ENCODE measurements around the gene FGF22. TPM values are rescaled to one million over a fixed set of nuclear protein-coding genes. Genes with fewer than 3 reads are reported as not detected.

Gene FGF22
- total and polyA plus RNA-seq, 4 donors, result 0.08 TPM; not detected in 3

GRCh38 chr19:640606-641189, 1.0 kb downstream of the FGF22 start:
- no peak for DNase-seq (ENCODE audit: low spot score)
- no peak overlapping the region for H3K9ac ChIP-seq (ENCODE audit: low read depth in 1 of 2, low read length in 2 of 2)
- H3K9me3 ChIP-seq (ENCODE audit: control insufficient read depth in 4 of 4, low read length in 3 of 4), result no peaks in the 10 kb centered on the region
- H3K36me3 ChIP-seq (ENCODE audit: control insufficient read depth in 4 of 4, insufficient read depth in 3 of 4, low read depth in 1 of 4, low read length in 3 of 4), result peaks cover 0 to 4% (median 1%) of the 10 kb centered on the region in 4 donors
- peaks cover 0 to 7% (median 4%) of the 10 kb centered on the region in 4 donors for H3K4me1 ChIP-seq (ENCODE audit: control insufficient read depth in 4 of 4, insufficient read depth in 4 of 4, low read length in 3 of 4)
- no peak overlapping the region for H3K27ac ChIP-seq (ENCODE audit: low read depth in 1 of 2, low read length in 2 of 2)
- WGBS, result 93% methylated on average over 31 of the region's 31 CpGs
- TF ChIP-seq HNF4A (conservative IDR thresholded peaks at IDR 0.05) (no peak), MAX (IDR thresholded peaks at IDR 0.05) (no peak), CTCF (IDR thresholded peaks at IDR 0.05; ENCODE audit: low read depth, low read length, missing input control) (no peak), GABPA (IDR thresholded peaks at IDR 0.05 in 1 of 2, conservative IDR thresholded peaks at IDR 0.05 in 1 of 2) (no peak), RAD21 (IDR thresholded peaks at IDR 0.05) (no peak), REST (IDR thresholded peaks at IDR 0.05) (no peak), SP1 (IDR thresholded peaks at IDR 0.05) (no peak), YY1 (IDR thresholded peaks at IDR 0.05) (no peak), NR2F2 (IDR thresholded peaks at IDR 0.05) (no peak), FOXA1 (IDR thresholded peaks at IDR 0.05) (no peak), ATF3 (IDR thresholded peaks at IDR 0.05) (no peak)
- H3K4me3 ChIP-seq (ENCODE audit: low read depth in 1 of 3, low read length in 3 of 3), result no peak overlapping the region
- no peaks in the 10 kb centered on the region for H3K27me3 ChIP-seq (ENCODE audit: control insufficient read depth in 4 of 4, insufficient read depth in 4 of 4, low read length in 3 of 4)

GRCh38 chr19:641702-642101, 2.0 kb downstream of the FGF22 start:
- Histone ChIP-seq H3K36me3 (ENCODE audit: control insufficient read depth in 4 of 4, insufficient read depth in 3 of 4, low read depth in 1 of 4, low read length in 3 of 4) (peaks cover 0 to 10% (median 3%) of the 10 kb centered on the region in 4 donors), H3K9ac (ENCODE audit: low read depth in 1 of 2, low read length in 2 of 2) (no peak overlapping the region), H3K4me1 (ENCODE audit: control insufficient read depth in 4 of 4, insufficient read depth in 4 of 4, low read length in 3 of 4) (peaks cover 0 to 7% (median 4%) of the 10 kb centered on the region in 4 donors), H3K9me3 (ENCODE audit: control insufficient read depth in 4 of 4, low read length in 3 of 4) (no peaks in the 10 kb centered on the region), H3K4me3 (ENCODE audit: low read depth in 1 of 3, low read length in 3 of 3) (no peak overlapping the region), H3K27me3 (ENCODE audit: control insufficient read depth in 4 of 4, insufficient read depth in 4 of 4, low read length in 3 of 4) (no peaks in the 10 kb centered on the region), H3K27ac (ENCODE audit: low read depth in 1 of 2, low read length in 2 of 2) (no peak overlapping the region)
- 82% methylated on average over 17 of the region's 17 CpGs for WGBS
- no peak for DNase-seq (ENCODE audit: low spot score)
- TF ChIP-seq ATF3 (IDR thresholded peaks at IDR 0.05) (no peak), HNF4A (conservative IDR thresholded peaks at IDR 0.05) (no peak), JUND (IDR thresholded peaks at IDR 0.05) (no peak), REST (IDR thresholded peaks at IDR 0.05) (no peak), EGR1 (IDR thresholded peaks at IDR 0.05; ENCODE audit: low read depth in 2 of 2) (no peak), RXRA (IDR thresholded peaks at IDR 0.05) (no peak), SP1 (IDR thresholded peaks at IDR 0.05) (no peak), FOXA2 (IDR thresholded peaks at IDR 0.05) (no peak), YY1 (IDR thresholded peaks at IDR 0.05) (no peak), MAX (IDR thresholded peaks at IDR 0.05) (no peak)

Data from liver (tissue), 9 donors.